GM19193 (cell line): ENCODE data around the gene MCTP2.

ENCODE experiments used
- POLR2A ChIP-seq: IDR thresholded peaks from 4 replicates; pipeline ENCODE4 v1.6.1; 2011; ENCODE audit not compliant: insufficient read depth, insufficient read length; ENCODE audit errors: extremely low read depth

MCTP2 gene

GRCh38 chr15:94370206-94370935 is 139.0 kb downstream of the MCTP2 start:
- no peak for TF ChIP-seq POLR2A

- no peak for TF ChIP-seq POLR2A
Measured at GRCh38 chr15:94370936-94371285, 139.6 kb downstream of the MCTP2 start.

- no peak for TF ChIP-seq POLR2A
Measured at GRCh38 chr15:94372821-94373220, 141.5 kb downstream of the MCTP2 start.

GRCh38 chr15:94375997-94376396 is 144.6 kb downstream of the MCTP2 start:
- TF ChIP-seq POLR2A: no peak

- no peak for TF ChIP-seq POLR2A
Measured at GRCh38 chr15:94379986-94380385, 148.6 kb downstream of the MCTP2 start.

GRCh38 chr15:94380798-94381197 is 149.4 kb downstream of the MCTP2 start:
- no peak for TF ChIP-seq POLR2A

GRCh38 chr15:94381384-94381783 is 150.0 kb downstream of the MCTP2 start:
- TF ChIP-seq POLR2A: no peak

- TF ChIP-seq POLR2A: no peak
Measured at GRCh38 chr15:94383041-94383440, 151.7 kb downstream of the MCTP2 start.

- TF ChIP-seq POLR2A: no peak
Measured at GRCh38 chr15:94383706-94384105, 152.3 kb downstream of the MCTP2 start.

GRCh38 chr15:94385441-94385840 is 154.1 kb downstream of the MCTP2 start:
- no peak for TF ChIP-seq POLR2A

GRCh38 chr15:94386351-94386750 is 155.0 kb downstream of the MCTP2 start:
- TF ChIP-seq POLR2A: no peak

- no peak for TF ChIP-seq POLR2A
Measured at GRCh38 chr15:94387442-94387841, 156.1 kb downstream of the MCTP2 start.

GRCh38 chr15:94387849-94388441 is 156.6 kb downstream of the MCTP2 start:
- TF ChIP-seq POLR2A: no peak

- TF ChIP-seq POLR2A: no peak
Measured at GRCh38 chr15:94395640-94396039, 164.3 kb downstream of the MCTP2 start.

GRCh38 chr15:94397337-94397736 is 166.0 kb downstream of the MCTP2 start:
- no peak for TF ChIP-seq POLR2A

GRCh38 chr15:94398001-94398400 is 166.6 kb downstream of the MCTP2 start:
- TF ChIP-seq POLR2A: no peak
